Sigmoid colon (tissue), 7 donors: Measurements from ENCODE around the gene GID4. TPM values are rescaled to one million over a fixed set of nuclear protein-coding genes. Genes with fewer than 3 reads are reported as not detected.
A peak's percentile ranks its signal among the peaks of the same experiment; 100 is the strongest.

ENCODE experiments used
- DNase-seq: peaks from one replicate; pipeline ENCODE4 v3.0.0-alpha.2; 2019
- H3K27ac ChIP-seq, 4 donors: fragments of 200-600 bp; sonication (generic); one replicate each; pipeline ENCODE4 v1.5.1; 2016 to 2019; ENCODE audit warnings: mild to moderate bottlenecking in 1 of 4
- H3K27me3 ChIP-seq, 3 donors: fragments of 200-600 bp; sonication (generic); one replicate each; pipeline ENCODE4 v1.5.1; 2019; ENCODE audit warnings: mild to moderate bottlenecking in 1 of 3
- H3K36me3 ChIP-seq, 4 donors: fragments of 200-600 bp; sonication (generic); one replicate each; pipeline ENCODE4 v1.5.1; 2016 to 2019
- H3K4me1 ChIP-seq, 4 donors: fragments of 200-600 bp; sonication (generic); one replicate each; pipeline ENCODE4 v1.5.1; 2017 to 2019
- H3K4me3 ChIP-seq, 4 donors: fragments of 200-600 bp; sonication (generic); one replicate each; pipeline ENCODE4 v1.5.1; 2017 to 2019; ENCODE audit warnings: mild to moderate bottlenecking in 2 of 4, moderate library complexity in 1 of 4
- H3K9me3 ChIP-seq, 4 donors: fragments of 200-600 bp in 3 of 4; sonication (generic) in 3 of 4; one replicate each; pipeline versions ENCODE4 v1.5.1 to v1.6.1; 2013 to 2019
- EP300 ChIP-seq, 4 donors: sonication (generic); formaldehyde crosslinking; IDR thresholded peaks; one replicate each; pipeline ENCODE4 v1.6.1; 2017; ENCODE audit warnings: antibody characterized with exemption in 4 of 4
- POLR2A ChIP-seq, 2 donors: fragments of 450-650 bp; IDR thresholded peaks; one replicate each; pipeline ENCODE4 v1.6.1; 2016; ENCODE audit warnings: antibody characterized with exemption in 2 of 2, mild to moderate bottlenecking in 2 of 2, moderate library complexity in 2 of 2
- POLR2AphosphoS5 ChIP-seq, 4 donors: sonication (generic); formaldehyde crosslinking; IDR thresholded peaks; one replicate each; pipeline ENCODE4 v1.6.1; 2017; ENCODE audit warnings: antibody characterized with exemption in 4 of 4
- WGBS, 2 donors: extraction: QIAGEN DNeasy Blood & Tissue Kit; methylation state at CpG; one replicate each; pipeline ENCODE4 v1.1.7; 2013; 5-methylcytosine and 5-hydroxymethylcytosine counted together
- intact Hi-C: fragments of 100-400 bp; cut with DNase I; formaldehyde crosslinking; loops from one replicate; pipeline ENCODE4 v1.15.1; 2023
- polyA plus RNA-seq, 3 donors: library from polyadenylated mRNA; stranded (reverse); fragments of 200-250 nt; gene quantifications; one replicate each; pipeline ENCODE4 v1.2.3, GENCODE V29; 2013
- total RNA-seq, 4 donors: library from RNA; depleted of rRNA; stranded (reverse); fragments of >200 nt; gene quantifications; one replicate each; pipeline ENCODE4 v1.1.0, GENCODE V29; 2016
- TF ChIP-seq, protein P1 (sequence below), 4 experiments: fragments of 450-650 bp in 3 of 4; fragments of 200-600 bp in 1 of 4; IDR thresholded peaks; one replicate each; pipeline ENCODE4 v1.5.1; 2016 to 2019; ENCODE audit warnings: antibody characterized with exemption in 4 of 4, mild to moderate bottlenecking in 3 of 4, moderate library complexity in 2 of 4
- donor health status: healthy with polysubstance abuse.
- donor health status: Bipolar disorder and iron deficiency.
- donor health status: healthy.

Gene GID4
- total RNA-seq (10 to 100 TPM; 20.0 to 25.2 (median 23.9) TPM), polyA plus RNA-seq (1 to 10 TPM; 2.8 to 4.2 (median 3.8) TPM)

DNA sequence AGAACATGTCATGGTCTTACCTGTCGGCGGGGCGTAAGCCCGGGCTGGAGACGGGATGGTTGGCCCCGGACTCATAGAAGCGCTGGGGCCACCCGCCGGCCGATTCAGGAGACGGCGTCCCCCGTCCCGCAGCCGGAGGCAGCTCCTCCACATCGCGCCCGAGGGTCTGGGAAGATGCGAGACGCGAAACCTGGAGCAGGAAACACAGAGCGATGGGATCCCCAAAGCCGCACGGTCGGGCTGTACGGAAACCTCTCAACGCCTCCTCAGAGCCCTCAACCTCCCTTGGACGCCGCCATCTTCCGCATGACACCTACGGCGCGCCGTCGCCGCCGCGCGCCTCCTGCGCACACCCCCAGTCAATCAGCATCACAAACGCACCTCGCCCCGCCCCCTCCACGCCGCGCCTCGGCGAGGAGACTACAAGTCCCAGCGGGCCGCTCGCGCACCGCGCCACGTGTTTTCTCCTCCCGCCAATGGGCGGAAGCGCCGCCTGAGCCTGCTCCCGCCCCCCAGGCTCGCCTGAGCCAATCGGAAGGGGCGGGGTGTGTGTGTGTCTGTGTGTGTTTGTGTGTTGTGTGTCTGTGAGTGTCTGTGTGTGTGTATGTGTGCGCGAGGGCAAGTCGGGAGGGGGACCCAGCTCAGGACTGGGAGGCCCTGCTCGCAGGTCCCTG, at the start of gene GID4, which contains the start of gene ATPAF2:
Gene GID4, plus strand, starts transcription at position 548 of the 674 bp plus-strand sequence. Its CDS starts 57 bp downstream, at position 605.
Gene ATPAF2, minus strand, starts transcription at position 308 of the 674 bp plus-strand sequence. Its CDS starts 155 bp downstream, at position 153.
- H3K4me1 ChIP-seq, result peaks cover 0 to 45% (median 37%) of the 10 kb centered on the region in 4 donors
- intact Hi-C loops, result loop anchor here (2.0 to 5.0 kb wide), 4 partner anchors 67 to 358 kb away; partner anchors contain the start of genes DRC3, RAI1 and TOM1L2
- no peaks in the 10 kb centered on the region for H3K36me3 ChIP-seq
- peak within 1 kb of the TSS; percentile 80 to 96 (median 87) for H3K4me3 ChIP-seq
- 0% methylated on average over 67 of the region's 67 CpGs for WGBS, 2 donors
- peak within 1 kb of the TSS; percentile 84 to 91 (median 89) for H3K27ac ChIP-seq
- peak; percentile 100 for DNase-seq
- TF ChIP-seq POLR2AphosphoS5 (IDR thresholded peaks at IDR 0.05), result peak; percentile 54 to 81 (median 73)
- no peak for TF ChIP-seq POLR2A (IDR thresholded peaks at IDR 0.05)
- TF ChIP-seq, protein P1, sequence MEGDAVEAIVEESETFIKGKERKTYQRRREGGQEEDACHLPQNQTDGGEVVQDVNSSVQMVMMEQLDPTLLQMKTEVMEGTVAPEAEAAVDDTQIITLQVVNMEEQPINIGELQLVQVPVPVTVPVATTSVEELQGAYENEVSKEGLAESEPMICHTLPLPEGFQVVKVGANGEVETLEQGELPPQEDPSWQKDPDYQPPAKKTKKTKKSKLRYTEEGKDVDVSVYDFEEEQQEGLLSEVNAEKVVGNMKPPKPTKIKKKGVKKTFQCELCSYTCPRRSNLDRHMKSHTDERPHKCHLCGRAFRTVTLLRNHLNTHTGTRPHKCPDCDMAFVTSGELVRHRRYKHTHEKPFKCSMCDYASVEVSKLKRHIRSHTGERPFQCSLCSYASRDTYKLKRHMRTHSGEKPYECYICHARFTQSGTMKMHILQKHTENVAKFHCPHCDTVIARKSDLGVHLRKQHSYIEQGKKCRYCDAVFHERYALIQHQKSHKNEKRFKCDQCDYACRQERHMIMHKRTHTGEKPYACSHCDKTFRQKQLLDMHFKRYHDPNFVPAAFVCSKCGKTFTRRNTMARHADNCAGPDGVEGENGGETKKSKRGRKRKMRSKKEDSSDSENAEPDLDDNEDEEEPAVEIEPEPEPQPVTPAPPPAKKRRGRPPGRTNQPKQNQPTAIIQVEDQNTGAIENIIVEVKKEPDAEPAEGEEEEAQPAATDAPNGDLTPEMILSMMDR (IDR thresholded peaks at IDR 0.05), result no peak
- TF ChIP-seq EP300 (IDR thresholded peaks at IDR 0.05), result no peak
- H3K9me3 ChIP-seq, result no peaks in the 10 kb centered on the region
- no peaks in the 10 kb centered on the region for H3K27me3 ChIP-seq

DNA sequence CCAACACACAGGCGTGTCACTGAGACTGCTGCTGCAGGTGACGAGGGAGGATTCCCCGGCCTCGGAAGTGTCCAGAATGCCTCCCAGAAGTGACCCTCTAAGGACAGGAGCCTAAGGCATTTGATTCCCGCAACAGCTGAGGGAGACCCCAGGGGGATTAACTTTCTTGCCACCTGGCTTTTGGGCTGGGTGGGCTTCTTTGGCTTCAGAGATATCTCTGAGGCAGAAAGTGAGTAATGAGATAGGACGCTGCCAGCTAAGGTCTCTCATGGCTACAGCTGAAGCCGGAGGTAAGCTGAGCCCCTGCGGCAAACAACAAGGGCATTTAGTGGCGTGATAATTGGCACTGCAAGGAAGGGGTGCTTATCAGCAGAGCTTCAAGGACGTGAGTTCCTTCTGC, 49.6 kb upstream of the GID4 start:
- TF ChIP-seq, protein P1 (IDR thresholded peaks at IDR 0.05), result no peak
- TF ChIP-seq POLR2AphosphoS5 (IDR thresholded peaks at IDR 0.05), result no peak
- no peak for TF ChIP-seq POLR2A (IDR thresholded peaks at IDR 0.05)
- TF ChIP-seq EP300 (IDR thresholded peaks at IDR 0.05), result no peak
- no peaks in the 10 kb centered on the region for H3K9me3 ChIP-seq
- H3K27ac ChIP-seq, result no peak overlapping the region
- 81 to 89% methylated on average over 10 of the region's 10 CpGs for WGBS, 2 donors
- H3K27me3 ChIP-seq, result no peaks in the 10 kb centered on the region
- intact Hi-C loops, result no loop called here
- no peaks in the 10 kb centered on the region for H3K4me1 ChIP-seq
- no peak overlapping the region for H3K4me3 ChIP-seq
- DNase-seq, result no peak
- H3K36me3 ChIP-seq, result peaks cover 0 to 10% (median 0%) of the 10 kb centered on the region in 4 donors

DNA sequence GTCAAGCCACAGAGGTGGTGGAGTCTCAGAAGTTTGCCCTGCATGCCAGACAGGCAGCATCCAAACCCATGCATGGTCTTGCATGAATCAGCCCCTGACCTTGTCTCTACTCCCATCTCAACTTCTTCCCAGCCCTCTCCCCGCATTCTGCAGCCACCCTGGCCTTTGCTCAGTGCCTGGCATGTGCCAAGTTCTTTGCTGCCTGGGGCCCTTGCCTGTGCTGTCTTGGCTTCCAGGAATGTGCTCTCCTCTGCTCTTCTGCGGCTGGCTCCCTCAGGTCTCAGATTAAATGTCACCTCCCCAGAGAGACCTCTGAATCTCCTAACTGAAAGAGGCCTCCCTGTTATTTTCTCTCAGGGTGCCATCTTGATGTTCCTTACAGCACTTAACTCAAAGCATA, 48.9 kb upstream of the GID4 start:
- TF ChIP-seq POLR2A (IDR thresholded peaks at IDR 0.05), result no peak
- TF ChIP-seq, protein P1 (IDR thresholded peaks at IDR 0.05), result no peak
- no peak for TF ChIP-seq EP300 (IDR thresholded peaks at IDR 0.05)
- no peak for TF ChIP-seq POLR2AphosphoS5 (IDR thresholded peaks at IDR 0.05)
- no peaks in the 10 kb centered on the region for H3K4me1 ChIP-seq
- 91 to 93% methylated on average over 2 of the region's 2 CpGs for WGBS, 2 donors
- H3K36me3 ChIP-seq, result peaks cover 0 to 10% (median 0%) of the 10 kb centered on the region in 4 donors
- H3K27ac ChIP-seq, result no peak overlapping the region
- no peaks in the 10 kb centered on the region for H3K9me3 ChIP-seq
- no peaks in the 10 kb centered on the region for H3K27me3 ChIP-seq
- intact Hi-C loops, result no loop called here
- no peak for DNase-seq
- H3K4me3 ChIP-seq, result no peak overlapping the region

DNA sequence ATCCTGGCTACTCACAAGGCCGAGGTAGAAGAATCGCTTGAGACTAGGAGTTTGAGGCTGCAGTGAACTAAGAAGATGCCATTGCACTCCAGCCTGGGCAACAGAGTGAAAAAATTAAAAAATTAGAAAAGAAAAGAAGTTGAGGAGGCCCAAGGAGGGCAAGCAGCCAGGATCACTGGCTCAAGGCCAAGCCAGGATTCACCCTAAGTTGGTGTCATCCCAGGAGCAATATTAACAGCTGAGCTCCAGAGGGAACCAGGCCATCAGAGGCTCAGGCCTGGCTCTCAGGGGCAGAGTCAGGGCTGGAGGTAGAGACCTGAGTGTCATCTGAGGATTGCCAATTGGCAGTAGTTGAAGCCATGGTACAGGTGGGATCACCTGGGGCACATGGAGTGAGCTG, 45.8 kb upstream of the GID4 start:
- Histone ChIP-seq H3K36me3 (peaks cover 0 to 5% (median 0%) of the 10 kb centered on the region in 4 donors), H3K4me3 (no peak overlapping the region), H3K4me1 (no peaks in the 10 kb centered on the region), H3K27me3 (no peaks in the 10 kb centered on the region), H3K9me3 (no peaks in the 10 kb centered on the region), H3K27ac (no peak overlapping the region)
- intact Hi-C loops, result loop anchor here (2.0 kb wide), 1 partner anchor 31 kb away; no protein-coding TSS in a partner anchor
- no peak for DNase-seq
- TF ChIP-seq EP300 (IDR thresholded peaks at IDR 0.05), result no peak
- no peak for TF ChIP-seq POLR2AphosphoS5 (IDR thresholded peaks at IDR 0.05)
- TF ChIP-seq, protein P1 (IDR thresholded peaks at IDR 0.05), result no peak
- no peak for TF ChIP-seq POLR2A (IDR thresholded peaks at IDR 0.05)
- 95 to 97% methylated on average over 2 of the region's 2 CpGs for WGBS, 2 donors
